Gastroesophageal sphincter (tissue), 3 donors: ENCODE results near the gene CALB2.

Source experiments
- CTCF ChIP-seq, 4 experiments: fragments of 200-600 bp in 2 of 4; fragments of 450-650 bp in 2 of 4; sonication (generic) in 1 of 4; IDR thresholded peaks; one replicate each; pipeline ENCODE4 v1.5.1; 2017 to 2019; ENCODE audit warnings: antibody characterized with exemption in 4 of 4, mild to moderate bottlenecking in 2 of 4, moderate library complexity in 2 of 4
- POLR2A ChIP-seq, 2 donors: fragments of 450-650 bp; IDR thresholded peaks; one replicate each; pipeline ENCODE4 v1.6.1; 2017; ENCODE audit warnings: antibody characterized with exemption in 2 of 2, mild to moderate bottlenecking in 2 of 2, moderate library complexity in 1 of 2

GRCh38 chr16:71413341-71413740, 54.8 kb downstream of the CALB2 start:
- TF ChIP-seq POLR2A (IDR thresholded peaks at IDR 0.05) (no peak), CTCF (IDR thresholded peaks at IDR 0.05) (no peak)
